Measurements from ENCODE around the gene DIDO1.

GRCh38 chr20:62969179-62969760, 43.0 kb upstream of the DIDO1 start:
- TF ChIP-seq RCOR1 (IDR thresholded peaks at IDR 0.05; ENCODE audit: insufficient replicate concordance, low read length) (no peak), ELK1 (IDR thresholded peaks at IDR 0.05; ENCODE audit: borderline replicate concordance, low read depth, low read length) (no peak), BHLHE40 (IDR thresholded peaks at IDR 0.05; ENCODE audit: low read depth, low read length) (no peak), POLR2A (IDR thresholded peaks at IDR 0.05; ENCODE audit: low read depth, low read length) (no peak), FOS (IDR thresholded peaks at IDR 0.05; ENCODE audit: low read depth, low read length) (no peak), MAFK (IDR thresholded peaks at IDR 0.05; ENCODE audit: low read depth, low read length) (no peak), USF2 (IDR thresholded peaks at IDR 0.05; ENCODE audit: low read depth, low read length) (no peak), RAD21 (IDR thresholded peaks at IDR 0.05; ENCODE audit: low read length) (no peak), RFX5 (IDR thresholded peaks at IDR 0.05; ENCODE audit: low read depth, low read length) (no peak), MXI1 (IDR thresholded peaks at IDR 0.05; ENCODE audit: borderline replicate concordance, low read depth, low read length) (no peak), NFE2L2 (IDR thresholded peaks at IDR 0.05; ENCODE audit: low read depth, low read length) (no peak), CHD1 (IDR thresholded peaks at IDR 0.05; ENCODE audit: low read depth, low read length) (no peak), CEBPB (IDR thresholded peaks at IDR 0.05; ENCODE audit: low read depth, low read length) (no peak)
- TF ChIP-seq, protein P1, sequence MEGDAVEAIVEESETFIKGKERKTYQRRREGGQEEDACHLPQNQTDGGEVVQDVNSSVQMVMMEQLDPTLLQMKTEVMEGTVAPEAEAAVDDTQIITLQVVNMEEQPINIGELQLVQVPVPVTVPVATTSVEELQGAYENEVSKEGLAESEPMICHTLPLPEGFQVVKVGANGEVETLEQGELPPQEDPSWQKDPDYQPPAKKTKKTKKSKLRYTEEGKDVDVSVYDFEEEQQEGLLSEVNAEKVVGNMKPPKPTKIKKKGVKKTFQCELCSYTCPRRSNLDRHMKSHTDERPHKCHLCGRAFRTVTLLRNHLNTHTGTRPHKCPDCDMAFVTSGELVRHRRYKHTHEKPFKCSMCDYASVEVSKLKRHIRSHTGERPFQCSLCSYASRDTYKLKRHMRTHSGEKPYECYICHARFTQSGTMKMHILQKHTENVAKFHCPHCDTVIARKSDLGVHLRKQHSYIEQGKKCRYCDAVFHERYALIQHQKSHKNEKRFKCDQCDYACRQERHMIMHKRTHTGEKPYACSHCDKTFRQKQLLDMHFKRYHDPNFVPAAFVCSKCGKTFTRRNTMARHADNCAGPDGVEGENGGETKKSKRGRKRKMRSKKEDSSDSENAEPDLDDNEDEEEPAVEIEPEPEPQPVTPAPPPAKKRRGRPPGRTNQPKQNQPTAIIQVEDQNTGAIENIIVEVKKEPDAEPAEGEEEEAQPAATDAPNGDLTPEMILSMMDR (conservative IDR thresholded peaks at IDR 0.05; ENCODE audit: low read depth, low read length) = no peak

All from IMR-90 (cell line).